Natural killer cell treated with Interleukin-12 subunit alpha and Interleukin-12 subunit beta and Interleukin-15 and Interleukin-18, amount 100 ng/mL, for 72 hours (primary cell): ENCODE data around the gene TROAP. TPM values are rescaled to one million over a fixed set of nuclear protein-coding genes. Genes with fewer than 3 reads are reported as not detected.
"Not testable (repeated sequence)": the region's sequence is repeated elsewhere in the genome, so short reads cannot be mapped to it uniquely, and the experiment has no call there.

Source experiments
- ATAC-seq, 2 donors: fragments of 150-1000 bp; cut with Tn5 transposase in 1 of 2; sonication (Bioruptor Pico), chemical (Tn5 transposase) in 1 of 2; 2 replicates each; pipeline ENCODE4 v1.10.0; 2021
- DNase-seq: peaks from one replicate; pipeline ENCODE4 v3.0.0; 2022; ENCODE audit warnings: low spot score
- H3K27ac Mint-ChIP-seq, 2 donors: 1 replicate in 1 of 2; 2 replicates in 1 of 2; pipeline ENCODE4 v1.8.0; 2022; ENCODE audit warnings: mixed read lengths in 2 of 2, mild to moderate bottlenecking in 1 of 2, moderate library complexity in 1 of 2
- H3K27me3 Mint-ChIP-seq, 2 donors: 1 replicate in 1 of 2; 2 replicates in 1 of 2; pipeline ENCODE4 v1.8.0; 2022; ENCODE audit warnings: mixed read lengths in 2 of 2
- H3K36me3 Mint-ChIP-seq: one replicate; pipeline ENCODE4 v1.8.0; 2022; ENCODE audit warnings: mixed read lengths
- H3K4me1 Mint-ChIP-seq, 2 donors: 1 replicate in 1 of 2; 2 replicates in 1 of 2; pipeline ENCODE4 v1.8.0; 2022; ENCODE audit warnings: low read depth in 2 of 2, mixed read lengths in 2 of 2, mild to moderate bottlenecking in 1 of 2
- H3K4me3 Mint-ChIP-seq: one replicate; pipeline ENCODE4 v1.8.0; 2022; ENCODE audit warnings: mixed read lengths
- H3K9me3 Mint-ChIP-seq: 2 replicates; pipeline ENCODE4 v1.8.0; 2022; ENCODE audit warnings: mixed read lengths
- total RNA-seq, 2 donors: library from RNA; stranded (reverse); gene quantifications; one replicate each; pipeline ENCODE4 v1.2.3, GENCODE V29; 2022

Gene TROAP
- total RNA-seq, 2 donors from 2014 or later, result 37.4 to 103 TPM

DNA sequence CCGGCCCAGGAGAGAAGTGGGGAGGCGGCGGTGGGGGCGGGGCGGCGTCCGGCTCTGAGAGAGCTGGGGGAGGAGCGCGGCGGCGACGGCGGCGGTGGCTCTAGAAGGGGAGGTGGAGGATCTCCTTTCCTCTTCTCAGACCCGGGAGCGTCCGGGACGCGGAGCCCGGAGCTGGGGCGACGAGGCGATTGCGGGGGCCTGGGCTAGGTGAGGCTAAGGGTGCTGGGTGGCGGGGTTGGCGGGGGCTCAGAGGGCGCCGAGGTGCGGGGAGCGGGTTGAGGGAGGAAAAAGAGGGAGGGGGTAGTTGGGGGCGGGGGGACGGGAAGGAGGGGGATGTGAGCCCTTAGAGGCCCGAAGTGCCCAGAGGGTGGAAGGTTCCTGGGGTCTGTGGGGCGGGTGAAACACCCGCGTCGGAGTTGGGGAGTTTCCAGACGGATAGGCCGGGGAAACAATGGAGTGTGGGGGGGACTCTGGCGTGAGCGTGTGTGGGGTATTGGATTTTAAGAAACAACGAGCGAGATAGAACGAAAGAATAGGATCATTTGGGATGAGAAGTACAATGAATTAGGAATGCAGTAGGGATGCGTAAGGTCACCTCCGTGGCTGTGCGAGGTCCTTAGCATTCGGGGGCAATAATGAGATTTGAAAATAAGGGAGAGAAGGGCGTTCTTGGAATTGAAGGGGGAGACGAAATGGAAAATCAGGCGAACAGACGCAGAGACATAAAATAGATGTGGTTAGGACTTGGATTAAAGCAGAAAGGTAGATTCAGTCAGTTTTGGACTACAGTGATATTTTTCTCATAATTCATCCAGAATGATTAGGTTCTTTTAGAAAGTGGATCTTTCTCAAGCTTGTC lies 44.6 kb downstream of the TROAP start, which contains the start of gene SPATS2:
Gene SPATS2, plus strand, starts transcription at position 82 of the 859 bp plus-strand sequence. CDS start 93,551 bp downstream, outside the sequence.
- Mint-ChIP-seq H3K27me3 (no peaks in the 10 kb centered on the region), H3K36me3 (no peaks in the 10 kb centered on the region), H3K4me1 (peaks cover 26% of the 10 kb centered on the region in 2 donors), H3K4me3 (peak within 1 kb of the TSS; percentile 88), H3K9me3 (no peaks in the 10 kb centered on the region), H3K27ac (peak within 1 kb of the TSS; percentile 69 to 73)
- no peak for ATAC-seq
- DNase-seq, result no peak

DNA sequence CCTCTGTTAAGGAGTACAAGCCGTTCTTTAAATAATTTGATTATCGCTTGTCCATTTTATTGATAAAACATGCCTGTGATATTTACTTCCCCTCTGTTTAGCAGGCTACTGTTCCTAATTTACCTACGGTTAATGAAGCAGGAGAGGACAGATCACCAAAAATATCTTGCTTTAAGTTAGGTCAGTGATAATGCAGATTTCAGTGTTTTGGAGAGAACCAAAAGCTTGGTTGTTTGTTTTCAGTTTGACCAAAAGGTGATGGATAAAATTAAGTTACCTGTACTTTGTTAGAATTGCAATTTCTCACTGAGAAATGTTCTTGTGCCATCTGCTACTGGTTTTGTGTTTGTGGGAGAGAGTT lies 45.2 kb downstream of the TROAP start:
- DNase-seq (no peak), ATAC-seq (no peak)
- Mint-ChIP-seq H3K36me3 (no peaks in the 10 kb centered on the region), H3K27me3 (no peaks in the 10 kb centered on the region), H3K27ac (peak overlapping the region; percentile 69 to 73), H3K4me1 (peaks cover 28 to 29% of the 10 kb centered on the region in 2 donors), H3K4me3 (peak overlapping the region; percentile 88), H3K9me3 (no peaks in the 10 kb centered on the region)

DNA sequence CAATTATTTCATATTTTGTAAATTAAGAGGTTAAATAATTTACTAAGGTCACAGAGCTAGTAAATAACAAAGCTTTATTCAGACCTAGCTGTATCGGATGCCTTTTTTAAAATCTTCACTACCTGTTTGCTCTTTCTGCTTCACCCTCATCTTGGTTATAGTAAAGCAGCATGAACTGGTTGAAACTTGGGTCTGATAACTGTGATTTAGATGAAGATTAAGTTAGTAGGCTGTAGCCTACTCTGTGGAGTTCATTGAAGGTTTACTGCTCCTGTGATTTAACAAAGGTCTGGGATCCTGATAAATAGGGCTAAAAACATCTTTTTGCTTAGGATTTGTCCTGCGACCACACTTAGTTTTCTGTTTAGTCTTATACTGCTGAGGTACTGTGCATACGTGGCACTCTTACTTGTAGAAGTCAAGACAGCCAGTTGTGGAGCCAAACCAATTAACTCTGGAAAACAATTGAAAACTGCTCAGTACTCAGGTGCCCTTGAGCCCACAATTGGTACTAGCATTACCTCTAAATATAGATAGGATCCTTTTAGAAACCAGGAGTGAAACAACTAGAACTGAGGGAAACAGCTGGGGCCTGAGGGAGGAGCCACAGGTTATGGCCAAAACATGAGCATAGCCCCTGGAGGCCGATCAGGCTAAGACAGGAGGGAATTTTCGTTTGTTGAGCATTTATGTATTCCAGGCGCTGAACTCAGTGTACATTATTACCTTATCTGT lies 46.5 kb downstream of the TROAP start:
- Mint-ChIP-seq H3K4me3 (peak overlapping the region; percentile 5), H3K9me3 (no peaks in the 10 kb centered on the region), H3K27me3 (no peaks in the 10 kb centered on the region), H3K4me1 (peaks cover 28 to 29% of the 10 kb centered on the region in 2 donors), H3K36me3 (no peaks in the 10 kb centered on the region), H3K27ac (no peak overlapping the region)
- DNase-seq (no peak), ATAC-seq (no peak)

DNA sequence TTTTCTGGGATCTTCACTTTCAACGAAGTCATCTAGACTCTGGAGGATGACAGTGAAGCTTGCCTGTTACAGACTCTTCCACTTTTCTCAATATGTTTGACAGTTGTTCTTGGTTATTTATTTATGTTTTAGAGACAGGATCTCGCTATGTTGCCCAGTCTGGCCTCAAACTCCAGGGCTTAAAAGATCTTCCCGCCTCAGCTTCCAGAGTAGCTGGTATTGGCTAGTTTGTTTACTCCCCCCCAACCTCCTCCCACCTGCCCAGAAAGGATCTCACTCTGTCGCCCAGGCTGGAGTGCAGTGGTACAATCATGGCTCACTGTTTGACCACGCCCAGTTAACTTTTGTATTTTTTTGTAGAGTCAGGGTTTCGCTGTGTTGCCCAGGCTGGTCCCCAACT lies 47.5 kb downstream of the TROAP start:
- Mint-ChIP-seq H3K36me3 (no peaks in the 10 kb centered on the region), H3K27me3 (no peaks in the 10 kb centered on the region), H3K4me3 (no peak overlapping the region), H3K4me1 (peaks cover 33 to 38% of the 10 kb centered on the region in 2 donors), H3K27ac (no peak overlapping the region), H3K9me3 (no peaks in the 10 kb centered on the region)
- no peak for ATAC-seq
- no peak for DNase-seq

DNA sequence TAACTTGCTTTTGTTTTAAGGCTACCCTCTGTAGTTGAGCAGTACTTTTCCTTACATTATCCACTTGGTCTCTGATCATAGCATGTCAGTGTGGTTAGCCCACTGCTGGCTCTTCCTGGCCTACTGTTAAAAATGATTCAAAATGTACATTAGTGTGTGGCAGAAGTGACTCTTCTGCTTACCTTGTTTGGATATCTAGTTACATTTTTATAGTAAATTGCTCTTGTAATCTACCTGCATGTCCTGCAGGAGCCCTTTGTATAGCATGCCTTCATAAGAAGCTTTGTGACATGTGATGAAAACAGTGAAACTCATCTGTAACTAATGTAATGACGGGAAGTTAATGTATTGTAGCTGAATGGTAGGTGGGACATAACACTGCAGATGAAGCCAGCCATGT lies 52.4 kb downstream of the TROAP start:
- peaks cover 18 to 22% of the 10 kb centered on the region in 2 donors for H3K4me1 Mint-ChIP-seq
- ATAC-seq (peak in 1 of 2 donors; percentile 66), DNase-seq (no peak)
- no peak overlapping the region for H3K4me3 Mint-ChIP-seq
- no peaks in the 10 kb centered on the region for H3K36me3 Mint-ChIP-seq
- H3K27me3 Mint-ChIP-seq, result no peaks in the 10 kb centered on the region
- H3K9me3 Mint-ChIP-seq, result no peaks in the 10 kb centered on the region
- peak overlapping the region in 1 of 2 donors; percentile 18 for H3K27ac Mint-ChIP-seq

DNA sequence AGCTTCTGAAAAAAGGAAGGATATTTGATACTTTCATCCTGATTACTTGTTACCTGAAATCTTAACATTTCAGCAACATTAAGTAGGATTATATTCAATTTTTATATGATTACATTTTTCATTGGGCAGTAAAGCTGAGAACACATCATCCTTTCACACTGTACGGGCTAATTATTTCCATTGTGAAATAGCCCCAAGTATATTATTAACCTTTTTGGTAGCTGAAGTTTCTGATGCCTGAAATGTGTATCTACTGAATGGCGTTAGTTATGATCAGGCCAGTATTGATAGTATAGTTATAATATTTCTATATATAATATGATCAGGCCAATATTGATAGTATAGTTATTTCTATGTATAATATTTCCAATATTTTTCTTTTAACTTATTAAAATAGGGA lies 54.3 kb downstream of the TROAP start:
- no peak overlapping the region for H3K27ac Mint-ChIP-seq
- no peak for ATAC-seq
- peaks cover 10 to 16% of the 10 kb centered on the region in 2 donors for H3K4me1 Mint-ChIP-seq
- H3K36me3 Mint-ChIP-seq, result no peaks in the 10 kb centered on the region
- H3K9me3 Mint-ChIP-seq, result no peaks in the 10 kb centered on the region
- DNase-seq, result no peak
- no peaks in the 10 kb centered on the region for H3K27me3 Mint-ChIP-seq
- H3K4me3 Mint-ChIP-seq, result no peak overlapping the region

DNA sequence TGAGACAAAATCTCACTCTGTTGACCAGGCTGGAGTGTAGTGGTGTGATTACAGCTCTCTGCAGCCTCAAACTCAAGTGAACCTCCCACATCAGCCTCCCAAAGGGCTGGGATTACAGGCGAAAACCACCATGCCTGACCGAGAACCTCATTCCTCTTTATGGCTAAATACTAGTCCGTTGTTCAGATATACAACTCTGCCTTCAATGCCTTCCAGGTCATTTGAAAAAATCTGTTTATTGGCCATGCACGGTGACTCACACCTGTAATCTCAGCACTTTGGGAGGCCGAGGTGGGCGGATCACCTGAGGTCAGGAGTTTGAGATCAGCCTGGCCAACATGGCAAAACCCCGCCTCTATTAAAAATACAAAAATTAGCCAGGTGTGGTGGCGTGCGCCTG lies 57.1 kb downstream of the TROAP start:
- H3K9me3 Mint-ChIP-seq, H3K27ac Mint-ChIP-seq, DNase-seq, H3K4me3 Mint-ChIP-seq, H3K4me1 Mint-ChIP-seq, H3K36me3 Mint-ChIP-seq, ATAC-seq, H3K27me3 Mint-ChIP-seq: not testable (repeated sequence)

Other genes with a start within 250 kb of the TROAP start
- under 1 TPM; 0.24 to 0.31 TPM for gene DHH, start 228.5 kb upstream of the TROAP start, total RNA-seq
- gene LMBR1L, start 212.4 kb upstream of the TROAP start, total RNA-seq, result 10 to 100 TPM; 55.4 to 74.9 TPM
- gene TUBA1B, start 191.9 kb upstream of the TROAP start, total RNA-seq, result 1,000 to 10,000 TPM; 1,825 to 2,159 TPM
- 10 to 100 TPM; 30.8 to 53.5 TPM for gene TUBA1A, start 134.2 kb upstream of the TROAP start, total RNA-seq
- 100 to 1,000 TPM; 260 to 358 TPM for gene TUBA1C, start 58.2 kb upstream of the TROAP start, total RNA-seq
- not detected for gene PRPH, start 28.1 kb upstream of the TROAP start, total RNA-seq
- gene C1QL4, start 13.9 kb downstream of the TROAP start, total RNA-seq, result not detected
- not detected for gene DNAJC22, start 23.6 kb downstream of the TROAP start, total RNA-seq
- gene SPATS2, start 44.2 kb downstream of the TROAP start, total RNA-seq, result 10 to 100 TPM; 13.7 to 21.1 TPM
- under 1 TPM; 0.50 to 0.70 TPM for gene KCNH3, start 215.8 kb downstream of the TROAP start, total RNA-seq
- 10 to 100 TPM; 64.9 to 89.8 TPM for gene MCRS1, start 244.9 kb downstream of the TROAP start, total RNA-seq